Kidney epithelial cell (primary cell): Measurements from ENCODE around the gene TBC1D22B. TPM values are rescaled to one million over a fixed set of nuclear protein-coding genes. Genes with fewer than 3 reads are reported as not detected.
"Not testable (repeated sequence)": the region's sequence is repeated elsewhere in the genome, so short reads cannot be mapped to it uniquely, and the experiment has no call there.

ENCODE experiments used
- DNase-seq: peaks from one replicate; pipeline ENCODE4 v3.0.0-alpha.2; 2010; ENCODE audit warnings: low read depth
- H3K27me3 ChIP-seq: 2 replicates; pipeline ENCODE4 v1.6.0; 2011; ENCODE audit warnings: low read length; ENCODE audit not compliant: control insufficient read depth, insufficient read depth
- H3K36me3 ChIP-seq: 2 replicates; pipeline ENCODE4 v1.5.1; 2011; ENCODE audit warnings: low read length; ENCODE audit not compliant: control insufficient read depth, insufficient read depth
- H3K4me3 ChIP-seq: 2 replicates; pipeline ENCODE4 v1.5.1; 2011; ENCODE audit warnings: low read depth, mild to moderate bottlenecking, control low read depth, low read length
- CTCF ChIP-seq: IDR thresholded peaks from 2 replicates; pipeline ENCODE4 v1.5.1; 2011; ENCODE audit warnings: mild to moderate bottlenecking, moderate library complexity, low read length, control low read depth, inconsistent platforms; ENCODE audit not compliant: insufficient read depth, poor library complexity, severe bottlenecking
- total RNA-seq: library from RNA; depleted of rRNA; stranded (reverse); fragments of >200 nt; gene quantifications from 2 replicates; pipeline ENCODE4 v1.2.3, GENCODE V29; 2015

The TBC1D22B gene
- total RNA-seq, 1 donor from 2014 or later, result 12.7 TPM

GRCh38 chr6:37284781-37285180 is 27.2 kb downstream of the TBC1D22B start:
- Histone ChIP-seq H3K36me3 (peaks cover 4% of the 10 kb centered on the region), H3K27me3 (no peaks in the 10 kb centered on the region), H3K4me3 (no peak overlapping the region)
- no peak for TF ChIP-seq CTCF
- no peak for DNase-seq

DNA sequence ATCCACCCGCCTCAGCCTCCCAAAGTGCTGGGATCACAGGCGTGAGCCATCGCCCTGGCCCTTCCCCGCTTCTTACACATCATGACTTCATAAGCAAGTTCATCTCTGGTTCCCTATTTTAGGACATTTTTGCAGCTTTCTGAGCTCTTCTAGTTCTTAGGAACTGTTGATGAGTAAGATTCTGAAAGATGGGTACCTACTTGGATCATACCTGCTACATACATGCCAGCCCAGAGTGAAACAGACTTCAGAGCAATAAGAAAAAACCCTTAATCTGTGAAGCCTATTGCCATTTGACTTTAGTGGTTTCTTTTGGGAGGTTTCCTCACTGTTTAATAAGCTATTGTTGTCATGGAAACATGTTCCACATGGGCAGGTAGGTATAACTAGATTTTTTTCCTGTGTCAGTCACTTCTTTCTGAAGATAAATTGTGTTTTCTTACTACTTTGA is 28.3 kb downstream of the TBC1D22B start:
- no peak overlapping the region for H3K4me3 ChIP-seq
- TF ChIP-seq CTCF, result no peak
- DNase-seq, result peak; percentile 56
- H3K36me3 ChIP-seq, result peaks cover 4% of the 10 kb centered on the region
- no peaks in the 10 kb centered on the region for H3K27me3 ChIP-seq

- no peaks in the 10 kb centered on the region for H3K27me3 ChIP-seq
- DNase-seq, result no peak
- peaks cover 4% of the 10 kb centered on the region for H3K36me3 ChIP-seq
- no peak for TF ChIP-seq CTCF
- no peak overlapping the region for H3K4me3 ChIP-seq
These were observed 30.1 kb downstream of the TBC1D22B start for GRCh38 chr6:37287519-37288157.

DNA sequence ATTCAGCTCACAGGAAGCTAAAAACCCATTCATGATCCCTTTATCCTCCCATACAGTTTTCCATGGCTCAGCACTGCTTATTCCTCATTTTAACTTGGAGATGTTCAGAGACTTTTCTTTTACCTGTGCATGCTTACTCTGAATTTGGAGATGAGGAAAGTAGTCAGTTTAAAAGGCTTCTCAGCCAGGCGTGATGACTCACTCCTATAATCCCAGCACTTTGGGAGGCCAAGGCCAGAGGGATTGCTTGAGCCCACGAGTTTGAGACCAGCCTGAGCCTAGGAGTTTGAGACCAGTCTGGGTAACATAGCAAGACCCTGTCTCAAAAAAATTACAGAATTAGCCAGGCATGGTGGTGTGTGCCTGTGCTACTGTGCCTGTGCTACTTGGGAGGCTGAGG is 30.7 kb downstream of the TBC1D22B start:
- no peaks in the 10 kb centered on the region for H3K27me3 ChIP-seq
- no peak overlapping the region for H3K4me3 ChIP-seq
- DNase-seq, result no peak
- H3K36me3 ChIP-seq, result peaks cover 4% of the 10 kb centered on the region
- TF ChIP-seq CTCF, result no peak

DNA sequence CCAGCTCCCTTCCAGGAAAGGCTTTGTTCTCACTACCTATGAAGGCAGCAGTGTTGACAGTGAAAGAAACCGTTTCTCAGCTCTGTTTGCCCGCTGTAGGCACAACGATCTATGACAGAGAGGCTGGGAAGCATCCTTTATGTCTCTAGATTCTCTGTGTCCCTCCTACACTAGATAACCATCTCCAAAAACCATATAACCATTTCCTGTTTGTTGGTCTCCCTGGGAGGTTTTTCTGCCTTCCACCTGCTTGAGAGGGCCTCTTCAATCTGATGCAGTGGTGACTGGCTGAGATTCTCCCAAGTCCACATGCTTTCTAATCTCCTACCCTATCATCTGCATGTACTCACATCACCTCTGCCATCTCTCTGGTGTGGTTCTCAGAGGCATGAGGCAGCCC is 32.4 kb downstream of the TBC1D22B start:
- Histone ChIP-seq H3K36me3 (no peaks in the 10 kb centered on the region), H3K4me3 (no peak overlapping the region), H3K27me3 (no peaks in the 10 kb centered on the region)
- TF ChIP-seq CTCF, result no peak
- no peak for DNase-seq

DNA sequence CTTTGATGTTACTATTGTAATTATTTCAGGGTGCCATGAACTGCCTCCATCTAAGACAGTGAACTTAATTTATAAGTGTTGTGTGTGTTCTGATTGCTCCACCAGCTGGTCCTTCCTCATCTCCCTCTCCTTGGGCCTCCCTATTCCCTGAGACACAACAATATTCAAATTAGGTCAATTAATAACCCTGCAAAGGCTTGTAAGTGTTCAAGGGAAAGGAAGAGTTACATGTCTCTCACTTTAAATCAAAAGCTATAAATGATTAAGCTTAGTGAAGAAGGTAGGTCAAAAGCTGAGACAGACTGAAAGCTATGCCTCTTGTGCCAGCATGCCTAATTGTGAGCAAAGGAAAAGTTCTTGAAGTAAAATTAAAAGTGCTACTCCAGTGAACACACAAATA is 35.9 kb downstream of the TBC1D22B start:
- DNase-seq, result no peak
- Histone ChIP-seq H3K27me3 (no peaks in the 10 kb centered on the region), H3K36me3 (no peaks in the 10 kb centered on the region), H3K4me3 (no peak overlapping the region)
- TF ChIP-seq CTCF, result no peak

GRCh38 chr6:37297637-37298036 is 40.1 kb downstream of the TBC1D22B start:
- H3K27me3 ChIP-seq, DNase-seq, H3K36me3 ChIP-seq, H3K4me3 ChIP-seq: not testable (repeated sequence)
